Measurements from ENCODE around the gene XRCC4.

- TF ChIP-seq CTCF (conservative IDR thresholded peaks at IDR 0.05) = no peak
- TF ChIP-seq ZFX (IDR thresholded peaks at IDR 0.05) = no peak
These were observed 94.7 kb downstream of the XRCC4 start for GRCh38 chr5:83172011-83172410.
